ENCODE measurements around the gene AGBL1.

Gene AGBL1

GRCh38 chr15:86839502-86839901, 759.8 kb downstream of the AGBL1 start:
- TF ChIP-seq SPI1 (IDR thresholded peaks at IDR 0.05; ENCODE audit: borderline replicate concordance, low read depth), result no peak
- no peak for TF ChIP-seq POLR2AphosphoS5 (IDR thresholded peaks at IDR 0.05; ENCODE audit: low read depth)
- no peak for TF ChIP-seq REST (IDR thresholded peaks at IDR 0.05; ENCODE audit: insufficient replicate concordance, low read depth)
- no peak for TF ChIP-seq CTCF (IDR thresholded peaks at IDR 0.05; ENCODE audit: insufficient read depth, low read length)
- TF ChIP-seq GABPA (IDR thresholded peaks at IDR 0.05; ENCODE audit: low read depth), result no peak
- DNase-seq (ENCODE audit: low read depth in 1 of 2, low spot score in 1 of 2), result no peak
- H3K27ac ChIP-seq (replicated peaks), result no peak overlapping the region

GRCh38 chr15:86840996-86841395, 761.3 kb downstream of the AGBL1 start:
- H3K4me3 ChIP-seq (replicated peaks; ENCODE audit: insufficient read depth, low read length), result no peak overlapping the region
- no peak overlapping the region for H3K27ac ChIP-seq (replicated peaks)
- DNase-seq (ENCODE audit: low read depth in 1 of 2, low spot score in 1 of 2), result no peak
- no peaks in the 10 kb centered on the region for H3K27me3 ChIP-seq (ENCODE audit: insufficient read depth, poor library complexity, severe bottlenecking)
- TF ChIP-seq GABPA (IDR thresholded peaks at IDR 0.05; ENCODE audit: low read depth) (no peak), CTCF (IDR thresholded peaks at IDR 0.05; ENCODE audit: insufficient read depth, low read length) (no peak), REST (IDR thresholded peaks at IDR 0.05; ENCODE audit: insufficient replicate concordance, low read depth) (no peak), SPI1 (IDR thresholded peaks at IDR 0.05; ENCODE audit: borderline replicate concordance, low read depth) (no peak), POLR2AphosphoS5 (IDR thresholded peaks at IDR 0.05; ENCODE audit: low read depth) (no peak)

More at GRCh38 chr15:86839502-86839901, 759.8 kb downstream of the AGBL1 start:
- H3K27me3 ChIP-seq (ENCODE audit: insufficient read depth, poor library complexity, severe bottlenecking), result no peaks in the 10 kb centered on the region
- no peak overlapping the region for H3K4me3 ChIP-seq (replicated peaks; ENCODE audit: insufficient read depth, low read length)

GRCh38 chr15:86842199-86842598, 762.5 kb downstream of the AGBL1 start:
- no peak for TF ChIP-seq CTCF (IDR thresholded peaks at IDR 0.05; ENCODE audit: insufficient read depth, low read length)
- TF ChIP-seq POLR2AphosphoS5 (IDR thresholded peaks at IDR 0.05; ENCODE audit: low read depth), result no peak
- TF ChIP-seq GABPA (IDR thresholded peaks at IDR 0.05; ENCODE audit: low read depth), result no peak
- TF ChIP-seq REST (IDR thresholded peaks at IDR 0.05; ENCODE audit: insufficient replicate concordance, low read depth), result no peak
- TF ChIP-seq SPI1 (IDR thresholded peaks at IDR 0.05; ENCODE audit: borderline replicate concordance, low read depth), result no peak
- DNase-seq (ENCODE audit: low read depth in 1 of 2, low spot score in 1 of 2), result no peak
- H3K27ac ChIP-seq (replicated peaks), result no peak overlapping the region
- no peak overlapping the region for H3K4me3 ChIP-seq (replicated peaks; ENCODE audit: insufficient read depth, low read length)
- no peaks in the 10 kb centered on the region for H3K27me3 ChIP-seq (ENCODE audit: insufficient read depth, poor library complexity, severe bottlenecking)

Data from HL-60 (cell line).